Forelimb muscle (tissue), 1 donor: ENCODE results near the gene SLC15A3. TPM values are rescaled to one million over a fixed set of nuclear protein-coding genes. Genes with fewer than 3 reads are reported as not detected.

Experiments
- DNase-seq: peaks from one replicate; pipeline ENCODE4 v3.0.0-alpha.2; 2013; ENCODE audit warnings: low read depth
- polyA plus RNA-seq: library from polyadenylated mRNA; unstranded; fragments of 120-200 nt; gene quantifications from one replicate; pipeline ENCODE4 v1.2.1, GENCODE V29; 2013; ENCODE audit not compliant: insufficient read length

The SLC15A3 gene
- polyA plus RNA-seq, 1 donor: 18.2 TPM

GRCh38 chr11:60891103-60891741 is 60.8 kb downstream of the SLC15A3 start:
- DNase-seq: no peak

DNA sequence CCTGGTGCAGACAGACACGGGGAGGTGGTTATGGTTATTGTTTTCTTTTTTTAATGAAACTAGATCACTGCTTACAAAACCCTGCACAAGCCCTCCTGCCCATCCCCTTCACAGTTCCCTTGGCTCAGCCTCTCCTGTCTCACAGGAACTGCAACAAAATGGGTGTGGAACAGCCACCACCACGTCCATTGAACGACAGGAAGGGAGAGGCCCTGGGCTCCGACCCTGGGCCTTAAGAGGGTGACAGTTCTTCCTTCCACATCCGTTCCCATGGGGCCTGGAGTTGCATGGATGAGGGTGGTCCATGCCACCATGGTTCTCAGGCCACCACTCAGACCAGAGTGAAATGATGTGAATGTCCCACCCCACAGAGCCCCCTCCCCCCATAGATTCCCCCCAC is 61.3 kb downstream of the SLC15A3 start:
- no peak for DNase-seq

DNA sequence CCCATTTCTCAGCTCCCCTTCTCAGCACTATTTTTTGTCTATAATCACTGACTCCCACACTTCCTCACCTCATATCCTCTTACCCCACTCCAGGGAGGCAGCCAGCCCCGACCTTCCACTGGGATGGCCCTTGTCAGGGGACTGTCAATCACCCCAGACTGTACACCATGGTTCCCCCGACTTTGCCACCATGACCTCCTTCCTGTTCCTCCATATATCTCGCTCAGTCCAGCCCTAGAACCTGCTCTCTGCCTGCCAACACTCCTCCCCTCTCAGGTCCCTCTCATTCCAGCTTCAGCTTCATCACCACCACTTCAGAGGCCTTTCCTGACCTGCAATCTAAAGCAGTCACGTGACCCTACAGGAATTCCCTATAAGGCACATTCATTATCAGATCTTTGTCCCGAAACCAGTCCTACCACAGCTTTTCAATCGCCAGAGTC is 62.1 kb downstream of the SLC15A3 start:
- no peak for DNase-seq

DNA sequence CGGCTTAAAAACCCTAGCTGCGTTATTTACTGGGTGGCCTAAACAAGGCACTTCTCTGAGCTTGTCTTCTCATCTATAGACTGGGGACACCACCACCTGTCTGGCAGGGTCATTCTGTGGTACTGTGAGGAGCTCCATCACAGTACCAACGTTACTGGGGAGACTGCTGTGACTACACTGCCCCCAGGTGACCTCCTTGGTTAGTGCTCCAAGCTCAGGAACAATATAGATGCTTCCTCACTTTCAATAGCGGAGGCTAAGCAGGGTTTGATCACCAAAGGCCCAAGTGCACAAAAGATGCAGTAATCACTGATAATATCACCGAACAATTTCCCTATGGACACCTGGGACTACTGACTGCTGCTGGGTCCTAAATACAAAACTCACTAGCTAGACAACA is 64.4 kb downstream of the SLC15A3 start:
- DNase-seq: no peak

Other genes with a start within 250 kb of the SLC15A3 start
- gene MS4A18, start 227.5 kb downstream of the SLC15A3 start, polyA plus RNA-seq: not detected
- not detected for gene MS4A15, start 195.3 kb downstream of the SLC15A3 start, polyA plus RNA-seq
- 0.08 TPM for gene MS4A10, start 166.8 kb downstream of the SLC15A3 start, polyA plus RNA-seq
- 18.0 TPM for gene CCDC86, start 110.1 kb downstream of the SLC15A3 start, polyA plus RNA-seq
- 1.4 TPM for gene PTGDR2, start 96.2 kb downstream of the SLC15A3 start, polyA plus RNA-seq
- not detected for gene ZP1, start 84.6 kb downstream of the SLC15A3 start, polyA plus RNA-seq
- gene PRPF19, start 45.6 kb downstream of the SLC15A3 start, polyA plus RNA-seq: 56.6 TPM
- gene TMEM109, start 38.0 kb downstream of the SLC15A3 start, polyA plus RNA-seq: 99.9 TPM
- gene TMEM132A, start 27.7 kb downstream of the SLC15A3 start, polyA plus RNA-seq: 36.0 TPM
- 0.83 TPM for gene CD6, start 19.5 kb upstream of the SLC15A3 start, polyA plus RNA-seq
- 0.13 TPM for gene CD5, start 150.3 kb upstream of the SLC15A3 start, polyA plus RNA-seq
- 16.9 TPM for gene VPS37C, start 209.2 kb upstream of the SLC15A3 start, polyA plus RNA-seq